Fibroblast of skin of back (primary cell): ENCODE results near the gene PGM2.
"Not testable (repeated sequence)": the region's sequence is repeated elsewhere in the genome, so short reads cannot be mapped to it uniquely, and the experiment has no call there.

Experiments used
- DNase-seq: peaks from one replicate; pipeline ENCODE4 v3.0.0-alpha.2; 2013

Gene PGM2

GRCh38 chr4:37818752-37819151 lies 7.7 kb upstream of the PGM2 start:
- no peak for DNase-seq

DNA sequence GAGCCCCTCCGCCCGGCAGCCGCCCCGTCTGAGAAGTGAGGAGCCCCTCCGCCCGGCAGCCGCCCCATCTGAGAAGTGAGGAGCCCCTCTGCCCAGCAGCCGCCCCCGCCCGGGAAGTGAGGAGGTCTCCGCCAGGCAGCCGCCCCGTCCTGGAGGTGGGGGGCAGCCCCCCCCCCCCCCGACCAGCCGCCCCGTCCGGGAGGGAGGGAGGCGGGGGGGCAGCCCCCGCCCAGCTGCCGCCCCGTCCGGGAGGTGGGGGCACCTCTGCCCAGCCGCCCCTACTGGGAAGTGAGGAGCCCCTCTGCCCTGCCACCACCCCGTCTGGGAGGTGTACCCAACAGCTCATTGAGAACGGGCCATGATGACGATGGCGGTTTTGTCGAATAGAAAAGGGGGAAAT lies 6.0 kb upstream of the PGM2 start:
- not testable (repeated sequence) for DNase-seq

DNA sequence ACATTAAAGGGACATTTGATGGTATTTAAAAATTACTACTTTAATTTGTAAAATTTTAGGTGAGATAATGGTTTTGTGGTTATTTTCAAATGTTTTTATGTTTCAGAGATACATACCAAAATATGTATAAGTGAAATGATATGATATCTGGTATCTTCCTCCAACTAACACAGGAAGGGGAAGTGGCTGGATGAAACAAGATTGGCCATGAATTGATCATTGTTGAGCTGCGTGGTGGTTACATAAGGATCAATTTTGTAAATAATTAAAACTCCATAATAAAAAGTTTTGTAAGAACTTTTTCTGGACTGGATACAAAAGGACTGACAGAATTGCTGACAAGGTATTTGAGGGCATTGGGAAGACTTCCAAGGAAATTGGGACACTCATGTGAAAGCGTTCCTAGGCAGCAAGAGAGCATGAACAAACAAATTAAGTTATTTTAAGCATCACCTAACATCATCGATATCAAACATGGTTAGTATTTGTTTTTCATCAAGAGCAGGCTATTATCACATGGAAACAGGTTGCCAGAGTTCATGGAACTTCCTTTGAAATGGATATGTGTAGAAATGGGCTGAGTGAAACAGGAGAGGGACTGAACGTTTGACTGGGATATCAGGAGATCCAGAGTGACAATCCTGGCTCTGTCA lies 4.4 kb upstream of the PGM2 start:
- DNase-seq = no peak

GRCh38 chr4:37825501-37825900 lies 985 bp upstream of the PGM2 start:
- not testable (repeated sequence) for DNase-seq

- no peak for DNase-seq
Measured at GRCh38 chr4:37825968-37826294, 555 bp upstream of the PGM2 start.

DNA sequence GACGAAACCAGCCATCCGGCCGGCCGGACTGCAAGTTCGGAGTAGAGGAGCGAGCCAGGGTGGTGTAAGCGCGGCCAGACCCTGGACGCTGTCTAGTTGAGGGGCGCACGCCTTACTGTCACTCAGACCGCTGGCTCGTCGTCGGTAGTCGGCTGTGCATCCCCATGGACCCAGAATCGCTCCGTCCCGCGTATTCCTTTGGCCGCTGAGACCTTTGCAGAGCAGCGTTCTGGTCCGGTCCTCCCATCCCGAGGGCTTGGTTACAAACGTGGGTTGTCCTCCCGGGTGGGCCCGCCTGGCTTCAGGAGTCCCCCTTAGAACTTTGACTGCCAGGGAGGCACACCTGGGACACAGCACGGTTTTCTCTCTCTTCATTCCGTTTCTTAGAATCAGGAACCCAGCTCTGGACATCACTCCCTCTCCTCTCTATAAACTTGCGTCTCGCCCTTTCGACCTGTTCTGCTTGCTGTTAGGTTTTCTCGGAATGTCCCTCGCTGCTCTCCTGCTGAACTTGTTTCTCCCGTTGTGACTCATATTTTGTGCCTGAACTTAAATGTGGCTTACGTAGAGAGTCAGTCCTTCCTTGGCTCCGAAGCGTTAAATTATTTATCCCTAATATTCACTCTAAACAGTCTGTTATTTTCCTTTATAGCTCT lies 672 bp downstream of the PGM2 start:
- peak; percentile 25 for DNase-seq

GRCh38 chr4:37827802-37828321 lies 1.4 kb downstream of the PGM2 start:
- no peak for DNase-seq

DNA sequence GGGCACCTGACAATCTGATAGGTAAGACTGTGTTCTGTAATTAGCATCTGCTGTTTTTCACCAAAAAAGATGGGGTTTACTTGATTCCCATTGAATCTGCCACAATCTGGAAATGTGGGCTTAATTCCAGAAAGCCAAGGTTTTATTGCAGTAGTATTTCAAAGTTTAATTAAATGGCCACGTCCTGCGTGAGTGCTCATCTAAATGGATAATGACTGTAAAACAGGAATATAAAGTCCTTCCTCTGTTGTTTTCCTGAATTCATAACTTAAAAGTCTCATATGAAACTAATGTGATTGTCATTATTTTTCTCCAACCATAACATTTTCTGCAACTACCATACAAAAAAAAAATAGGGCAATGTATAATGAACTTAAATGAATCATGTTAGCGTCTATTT lies 2.4 kb downstream of the PGM2 start:
- DNase-seq = no peak

GRCh38 chr4:37830640-37831039 lies 4.2 kb downstream of the PGM2 start:
- no peak for DNase-seq

DNA sequence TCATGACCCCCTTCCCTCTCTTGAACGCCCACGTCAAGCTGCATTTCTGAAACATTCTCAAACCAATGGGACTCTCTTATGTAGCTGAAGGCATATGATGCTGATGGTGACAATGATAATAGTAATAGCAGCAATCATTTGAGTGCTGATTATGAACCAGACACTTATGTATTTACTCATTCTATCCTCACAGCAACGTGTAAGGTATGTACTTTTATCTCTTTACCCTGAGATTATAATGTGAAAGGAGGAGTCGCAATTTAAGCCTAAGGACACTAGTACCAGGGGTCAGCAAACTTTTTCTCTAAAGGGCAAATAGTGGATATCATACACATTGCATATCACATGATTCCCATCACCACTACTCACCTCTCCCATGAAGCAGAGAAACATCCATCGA lies 8.5 kb downstream of the PGM2 start:
- DNase-seq = no peak

DNA sequence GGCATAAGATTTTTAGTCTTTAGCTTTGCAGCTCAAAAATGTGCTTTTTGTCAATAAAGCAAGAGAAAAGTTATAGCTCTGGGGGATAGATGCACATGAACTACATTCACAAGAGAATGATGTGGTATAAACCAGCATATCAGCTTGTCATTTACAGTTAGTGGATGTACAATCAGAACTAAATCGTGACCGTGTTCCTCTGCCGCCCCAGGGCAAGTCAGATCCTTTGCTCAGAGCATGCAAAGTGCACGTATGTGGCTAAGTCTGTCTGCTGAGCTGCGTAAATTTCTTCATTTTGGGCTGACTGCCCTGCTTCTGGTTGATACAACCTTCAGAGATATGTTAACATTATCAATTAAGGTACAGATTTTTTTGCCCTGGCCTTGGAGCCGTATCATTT lies 9.3 kb downstream of the PGM2 start:
- DNase-seq = no peak

- no peak for DNase-seq
Measured at GRCh38 chr4:37836274-37836673, 9.8 kb downstream of the PGM2 start.

- no peak for DNase-seq
Measured at GRCh38 chr4:37836838-37837440, 10.5 kb downstream of the PGM2 start.

DNA sequence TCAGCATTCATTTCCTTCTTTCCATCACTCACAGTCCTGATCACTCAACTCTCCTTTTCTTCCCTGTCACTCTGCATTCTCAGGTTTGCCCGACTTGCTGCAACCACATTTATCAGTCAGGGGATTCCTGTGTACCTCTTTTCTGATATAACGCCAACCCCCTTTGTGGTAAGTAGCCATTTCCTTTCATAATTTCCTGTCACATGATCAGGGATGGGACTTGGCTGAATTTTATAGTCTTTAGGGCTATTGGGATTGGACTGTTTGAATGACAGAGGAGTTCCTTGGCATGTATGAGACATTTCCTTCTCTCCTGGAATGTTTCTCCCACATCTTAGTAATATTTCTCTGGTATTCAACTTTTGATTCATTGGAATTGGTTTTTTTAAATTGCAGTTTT lies 11.0 kb downstream of the PGM2 start:
- peak; percentile 84 for DNase-seq

- no peak for DNase-seq
Measured at GRCh38 chr4:37839426-37839825, 12.9 kb downstream of the PGM2 start.

GRCh38 chr4:37844204-37844603 lies 17.7 kb downstream of the PGM2 start:
- no peak for DNase-seq

- no peak for DNase-seq
Measured at GRCh38 chr4:37845201-37845600, 18.7 kb downstream of the PGM2 start.

- DNase-seq = no peak
Measured at GRCh38 chr4:37847311-37847884, 20.9 kb downstream of the PGM2 start.

GRCh38 chr4:37852376-37852775 lies 25.9 kb downstream of the PGM2 start:
- DNase-seq = no peak

DNA sequence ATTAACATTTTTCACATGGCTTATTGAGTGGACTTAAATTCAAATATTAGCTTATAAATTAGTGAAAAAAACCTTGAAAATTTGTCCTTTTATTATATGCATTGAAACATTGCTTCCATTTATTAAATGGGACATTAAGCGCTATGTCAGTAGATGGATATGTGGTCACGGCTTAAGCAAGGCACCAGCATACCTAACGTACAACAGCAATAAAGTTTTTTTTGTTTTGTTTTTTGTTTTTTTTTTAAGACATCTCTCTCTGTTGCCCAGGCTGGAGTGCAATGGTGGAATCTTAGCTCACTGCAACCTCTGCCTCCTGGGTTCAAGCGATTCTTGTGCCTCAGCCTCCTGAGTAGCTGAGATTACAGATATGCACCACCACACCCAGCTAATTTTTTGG lies 31.6 kb downstream of the PGM2 start:
- DNase-seq = no peak

GRCh38 chr4:37858872-37859271 lies 32.4 kb downstream of the PGM2 start:
- no peak for DNase-seq

DNA sequence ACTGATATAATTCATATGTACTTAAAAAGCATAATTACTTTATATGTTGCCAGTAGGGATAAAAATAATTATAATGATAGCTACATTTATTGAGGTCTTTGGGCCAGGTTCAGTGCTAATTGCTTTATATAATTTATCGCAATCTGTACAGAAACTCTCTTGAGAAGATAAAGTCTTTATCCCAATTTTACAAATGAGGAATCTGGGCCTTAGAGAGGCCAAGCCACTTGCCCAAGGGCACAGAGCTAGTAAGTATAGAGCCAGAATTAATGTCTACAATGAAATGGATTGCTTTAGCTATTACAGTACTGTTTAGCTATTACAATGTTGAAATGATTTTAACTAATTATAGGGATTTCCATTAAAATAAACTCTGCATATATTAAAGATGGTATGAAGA lies 33.8 kb downstream of the PGM2 start:
- DNase-seq = no peak

- no peak for DNase-seq
Measured at GRCh38 chr4:37862961-37863360, 36.5 kb downstream of the PGM2 start.

DNA sequence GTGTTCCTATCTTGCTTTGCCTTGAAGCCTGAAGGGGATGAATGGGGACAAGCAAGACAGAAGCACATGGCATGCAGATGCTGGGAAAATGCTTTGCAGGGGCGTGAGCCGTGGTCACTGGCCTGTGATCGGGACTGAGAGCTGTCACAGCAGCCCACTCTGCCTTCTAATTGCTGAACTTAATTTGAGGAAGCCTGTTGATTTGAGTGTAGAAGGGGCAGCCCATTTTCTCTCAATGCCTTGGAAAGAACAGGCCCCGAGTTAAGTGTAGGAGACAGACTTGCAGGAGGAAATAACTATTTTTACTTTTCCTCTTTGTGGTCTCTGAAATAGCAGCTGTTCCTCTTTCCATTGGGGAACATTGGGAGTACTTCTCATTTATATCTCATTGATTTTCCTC lies 38.3 kb downstream of the PGM2 start:
- DNase-seq = no peak
